Bladder microvascular endothelial cell (primary cell): ENCODE measurements around the gene CBFA2T2. TPM values are rescaled to one million over a fixed set of nuclear protein-coding genes. Genes with fewer than 3 reads are reported as not detected.

Source experiments
- total RNA-seq: library from RNA; depleted of rRNA; stranded (reverse); fragments of >200 nt; gene quantifications from 2 replicates; pipeline ENCODE4 v1.2.3, GENCODE V29; 2014

Gene CBFA2T2
- 2.3 and 6.1 TPM in 2 replicates for total RNA-seq

GRCh38 chr20:33490023-33490933, at the start of gene CBFA2T2:
Gene CBFA2T2, plus strand, starts transcription at chr20:33490096. Its CDS starts 172 bp downstream, at chr20:33490268.

GRCh38 chr20:33443512-33444239, 46.2 kb upstream of the CBFA2T2 start, which contains the start of gene SNTA1:
Gene SNTA1, minus strand, starts transcription at chr20:33443763. Its CDS starts 143 bp downstream, at chr20:33443620.

GRCh38 chr20:33662172-33662571, 172.3 kb downstream of the CBFA2T2 start, which contains the start of gene C20orf144:
Gene C20orf144, plus strand, starts transcription at chr20:33662327. Its CDS starts 19 bp downstream, at chr20:33662346.

GRCh38 chr20:33666293-33667244, 176.7 kb downstream of the CBFA2T2 start, which contains the start of gene ACTL10:
Gene ACTL10, plus strand, starts transcription at chr20:33666943. Its CDS starts 555 bp downstream, at chr20:33667498.

GRCh38 chr20:33674294-33675135, 184.6 kb downstream of the CBFA2T2 start, which contains the start of gene NECAB3:
Gene NECAB3, minus strand, starts transcription at chr20:33674428. Its CDS starts 76 bp downstream, at chr20:33674352.

GRCh38 chr20:33686100-33686983, 196.4 kb downstream of the CBFA2T2 start, which contains the start of gene E2F1:
Gene E2F1, minus strand, starts transcription at chr20:33686385. Its CDS starts 121 bp downstream, at chr20:33686264.

Other genes starting within 250 kb of the CBFA2T2 start
- not detected in 2 replicates for gene BPIFB1, start 206.9 kb upstream of the CBFA2T2 start, total RNA-seq
- gene CDK5RAP1, start 88.6 kb upstream of the CBFA2T2 start, total RNA-seq, result 16.4 and 22.8 TPM in 2 replicates
- gene SNTA1, start 46.3 kb upstream of the CBFA2T2 start, total RNA-seq, result 4.3 and 4.9 TPM in 2 replicates
- gene C20orf144, start 172.2 kb downstream of the CBFA2T2 start, total RNA-seq, result under 0.01 TPM in 1 of 2 replicates, not detected in the other
- 1.5 and 1.6 TPM in 2 replicates for gene ACTL10, start 176.8 kb downstream of the CBFA2T2 start, total RNA-seq
- 6.5 and 8.5 TPM in 2 replicates for gene NECAB3, start 184.3 kb downstream of the CBFA2T2 start, total RNA-seq
- gene E2F1, start 196.3 kb downstream of the CBFA2T2 start, total RNA-seq, result 9.4 and 14.1 TPM in 2 replicates
- 3.1 and 7.0 TPM in 2 replicates for gene PXMP4, start 230.2 kb downstream of the CBFA2T2 start, total RNA-seq
- 0.97 and 2.0 TPM in 2 replicates for gene ZNF341, start 241.9 kb downstream of the CBFA2T2 start, total RNA-seq